Activated CD4-positive, alpha-beta T cell treated with anti-CD3 and anti-CD28 coated beads, Interleukin-2, Interleukin-6, amounts not matched to agents 100 ng/mL and 50 ng/mL, durations not matched to agents 16 hours and 8 hours (primary cell): ENCODE measurements around the gene MTOR.
"Not testable (repeated sequence)": the region's sequence is repeated elsewhere in the genome, so short reads cannot be mapped to it uniquely, and the experiment has no call there.

Source experiments
- DNase-seq: peaks from one replicate; pipeline ENCODE4 v3.0.0-alpha.2; 2020

MTOR gene

DNA sequence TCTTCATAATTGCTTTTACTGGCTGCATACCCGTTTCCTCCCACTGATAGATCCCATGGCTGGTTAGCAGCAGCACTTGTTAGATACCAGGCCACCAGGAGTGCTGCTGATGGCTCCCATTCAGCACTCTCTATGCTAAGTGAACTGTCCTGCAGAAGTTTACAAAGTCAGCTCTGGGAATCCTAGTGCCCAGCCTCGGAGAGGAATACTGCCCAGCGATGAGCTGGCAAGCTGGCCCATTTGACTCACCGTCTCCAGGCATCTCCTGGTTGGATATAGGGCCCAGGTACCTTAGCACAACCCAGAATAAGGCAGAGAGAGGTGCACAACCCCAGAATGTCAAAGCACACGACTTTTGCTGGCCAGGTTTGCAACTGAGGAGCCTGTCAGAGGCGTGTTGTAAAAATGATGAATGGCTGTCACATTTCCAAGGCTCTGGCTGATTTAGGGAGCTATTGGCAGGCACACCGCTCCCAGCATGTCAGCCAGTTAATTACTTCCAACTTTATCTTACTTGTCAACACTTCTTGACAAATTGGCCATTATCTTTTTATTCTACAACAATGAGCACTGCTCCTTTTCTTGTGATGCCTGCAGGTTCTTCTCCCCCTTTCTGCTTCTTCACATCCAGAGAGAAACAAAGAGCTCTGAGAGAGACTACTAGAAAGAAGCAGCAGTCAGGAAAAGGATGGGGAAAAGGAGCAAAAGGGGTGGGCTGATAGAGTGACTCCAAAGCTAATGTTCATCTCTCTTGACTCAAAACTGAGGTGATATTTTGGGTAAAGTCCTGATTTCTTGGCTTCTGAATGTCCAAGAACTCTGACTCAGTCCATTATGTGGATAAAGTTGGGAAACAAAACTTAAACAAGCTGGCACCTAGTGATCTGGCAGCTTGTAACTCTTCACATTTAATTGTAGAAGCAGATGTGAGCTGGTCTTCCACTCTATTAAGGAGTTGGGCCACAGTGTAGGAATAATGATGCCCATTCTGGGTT lies 84.0 kb downstream of the MTOR start:
- DNase-seq, result no peak

GRCh38 chr1:11176081-11176706 lies 86.2 kb downstream of the MTOR start:
- no peak for DNase-seq

- DNase-seq, result no peak
Observed at GRCh38 chr1:11175461-11175860, 86.9 kb downstream of the MTOR start.

DNA sequence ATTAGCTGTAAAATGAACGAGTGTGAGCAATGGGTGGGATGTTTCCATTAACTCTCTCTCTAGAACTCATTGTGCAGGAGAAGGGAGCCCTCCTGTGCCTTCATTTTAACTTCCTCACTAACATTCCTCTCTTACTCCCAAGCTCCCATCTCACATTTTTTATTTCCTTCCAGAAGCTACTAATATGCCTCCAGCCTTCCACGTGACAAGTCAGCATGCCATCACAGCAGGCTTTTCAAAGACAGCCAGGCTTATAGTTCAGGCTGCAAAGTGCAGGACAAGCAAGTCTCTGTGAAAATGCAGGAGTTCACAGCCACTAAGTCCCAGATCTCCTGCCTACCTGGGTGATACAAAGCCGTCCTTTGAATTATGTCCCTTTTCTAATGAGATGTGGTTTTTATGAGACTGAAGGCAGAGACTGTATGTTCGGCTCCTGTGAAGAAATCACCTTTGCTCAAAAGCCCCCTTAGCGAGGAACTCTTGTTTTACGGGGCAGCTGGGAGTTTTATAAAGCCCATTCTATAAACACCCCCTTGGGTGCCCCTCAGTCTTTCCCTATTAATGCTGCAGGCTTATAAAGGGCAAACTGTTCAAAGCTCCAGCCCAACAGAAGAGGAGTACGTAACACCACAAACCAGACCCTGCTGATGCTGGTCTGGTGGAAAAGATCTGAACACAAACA lies 87.9 kb downstream of the MTOR start:
- DNase-seq, result no peak

DNA sequence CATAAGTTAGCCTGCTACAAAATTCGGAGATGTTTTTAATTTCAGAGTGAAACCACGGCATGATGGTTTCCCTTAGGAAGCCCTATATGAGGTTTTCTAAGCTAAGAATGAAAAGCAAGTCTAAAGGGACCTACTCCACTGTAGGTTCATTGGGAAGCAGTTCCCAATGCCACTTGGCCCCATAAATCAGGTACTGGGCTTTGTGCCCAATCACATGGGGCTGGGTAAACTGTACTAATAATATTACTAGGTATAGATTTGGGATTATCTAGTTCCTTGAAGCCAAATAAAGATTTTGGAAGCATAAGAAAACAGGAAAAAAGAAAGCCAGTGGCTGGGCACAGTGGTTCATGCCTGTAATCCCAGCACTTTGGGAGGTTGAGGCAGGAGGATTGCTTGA lies 92.2 kb downstream of the MTOR start:
- no peak for DNase-seq

- DNase-seq, result no peak
Observed at GRCh38 chr1:11169202-11169601, 93.1 kb downstream of the MTOR start.

- no peak for DNase-seq
Observed at GRCh38 chr1:11168731-11169130, 93.6 kb downstream of the MTOR start.

GRCh38 chr1:11166744-11167143 lies 95.6 kb downstream of the MTOR start:
- not testable (repeated sequence) for DNase-seq

DNA sequence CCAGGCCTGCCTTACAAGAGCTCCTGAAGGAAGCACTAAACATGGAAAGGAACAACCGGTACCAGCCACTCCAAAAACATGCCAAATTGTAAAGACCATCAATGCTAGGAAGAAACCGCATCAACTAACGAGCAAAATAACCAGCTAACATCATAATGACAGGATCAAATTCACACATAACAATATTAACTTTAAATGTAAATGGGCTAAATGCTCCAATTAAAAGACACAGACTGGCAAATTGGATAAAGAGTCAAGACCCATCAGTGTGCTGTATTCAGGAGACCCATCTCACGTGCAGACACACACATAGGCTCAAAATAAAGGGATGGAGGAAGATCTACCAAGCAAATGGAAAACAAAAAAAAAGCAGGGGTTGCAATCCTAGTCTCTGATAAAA lies 99.6 kb downstream of the MTOR start:
- not testable (repeated sequence) for DNase-seq

GRCh38 chr1:11158720-11159321 lies 103.5 kb downstream of the MTOR start:
- DNase-seq, result no peak

GRCh38 chr1:11158291-11158690 lies 104.1 kb downstream of the MTOR start:
- no peak for DNase-seq

- no peak for DNase-seq
Observed at GRCh38 chr1:11157867-11158266, 104.5 kb downstream of the MTOR start.

DNA sequence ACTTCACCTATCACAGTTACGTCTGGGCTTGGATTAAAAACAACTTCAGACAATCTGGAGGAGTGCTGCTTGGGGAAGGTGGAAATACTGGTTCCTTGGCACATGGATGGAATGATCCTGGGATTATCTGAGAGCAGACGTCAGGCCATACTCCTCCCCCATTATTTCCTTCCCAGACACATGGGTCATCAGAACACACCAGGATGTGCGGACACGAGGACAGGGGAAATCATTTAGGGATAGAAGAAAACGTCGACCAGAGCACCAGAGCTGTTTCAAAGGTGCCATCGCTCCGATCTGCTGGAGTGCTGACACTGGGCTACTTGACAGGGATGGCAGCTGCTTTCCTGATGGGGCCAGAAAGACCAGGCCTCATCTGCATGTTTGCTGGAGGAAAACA lies 105.0 kb downstream of the MTOR start:
- no peak for DNase-seq

- peak; percentile 19 for DNase-seq
Observed at GRCh38 chr1:11156963-11157362, 105.4 kb downstream of the MTOR start.

GRCh38 chr1:11156441-11156840 lies 105.9 kb downstream of the MTOR start:
- DNase-seq, result no peak

DNA sequence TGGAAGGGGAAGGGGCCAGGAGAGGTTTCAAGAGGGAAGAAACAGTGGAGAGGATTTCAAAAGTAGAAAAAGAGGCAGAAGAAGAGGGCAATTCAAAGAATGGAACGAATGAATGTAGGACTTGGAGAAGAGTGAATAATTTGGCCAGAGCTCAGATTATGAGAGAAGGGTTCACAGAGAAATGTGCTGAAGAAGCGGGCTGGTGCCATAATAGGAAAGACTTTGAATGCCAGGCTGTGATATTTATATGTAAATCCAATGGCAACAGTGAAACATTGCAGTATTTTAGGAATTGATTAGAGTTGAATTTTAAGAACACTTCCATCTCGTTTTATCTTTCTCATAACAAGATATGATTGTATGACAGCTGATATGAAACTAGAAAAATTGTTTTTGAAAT lies 109.2 kb downstream of the MTOR start:
- no peak for DNase-seq

- DNase-seq, result no peak
Observed at GRCh38 chr1:11152755-11153154, 109.6 kb downstream of the MTOR start.

DNA sequence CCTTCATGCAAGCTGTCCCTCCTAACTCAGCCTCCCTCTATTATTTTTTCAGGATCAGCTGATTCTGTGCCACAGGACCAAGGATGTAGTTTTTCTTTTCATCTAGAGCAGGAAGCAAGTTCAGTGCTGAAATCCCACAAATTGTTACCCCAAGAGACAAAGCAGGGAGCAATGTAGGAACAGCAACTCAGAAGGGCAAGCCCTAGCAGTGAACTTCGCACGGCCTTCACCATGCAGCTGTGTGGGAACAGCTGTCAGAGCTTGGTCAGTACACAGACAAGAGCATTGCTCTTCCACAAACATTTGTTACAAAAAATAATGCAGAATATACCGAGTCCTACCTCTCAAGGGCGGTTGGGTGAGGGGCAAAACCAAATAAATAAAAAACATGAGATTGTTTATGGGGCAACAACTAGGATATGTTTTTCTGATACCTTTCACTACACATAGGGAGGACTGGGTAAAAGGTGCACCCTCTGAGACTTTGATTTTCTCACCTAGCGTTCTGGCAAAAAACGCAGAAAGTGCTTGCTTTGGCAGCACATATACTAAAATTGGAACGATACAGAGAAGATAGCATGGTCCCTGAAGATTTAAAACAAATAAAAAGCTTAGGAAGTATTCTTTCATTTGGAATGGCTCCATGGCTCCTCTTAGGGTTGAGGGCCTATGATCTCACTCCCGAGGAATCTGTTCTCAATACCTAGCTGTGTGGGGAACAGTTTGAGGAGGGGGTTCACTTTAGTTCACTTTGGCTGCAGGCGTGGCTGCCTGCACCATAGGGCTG lies 110.3 kb downstream of the MTOR start:
- DNase-seq, result no peak

DNA sequence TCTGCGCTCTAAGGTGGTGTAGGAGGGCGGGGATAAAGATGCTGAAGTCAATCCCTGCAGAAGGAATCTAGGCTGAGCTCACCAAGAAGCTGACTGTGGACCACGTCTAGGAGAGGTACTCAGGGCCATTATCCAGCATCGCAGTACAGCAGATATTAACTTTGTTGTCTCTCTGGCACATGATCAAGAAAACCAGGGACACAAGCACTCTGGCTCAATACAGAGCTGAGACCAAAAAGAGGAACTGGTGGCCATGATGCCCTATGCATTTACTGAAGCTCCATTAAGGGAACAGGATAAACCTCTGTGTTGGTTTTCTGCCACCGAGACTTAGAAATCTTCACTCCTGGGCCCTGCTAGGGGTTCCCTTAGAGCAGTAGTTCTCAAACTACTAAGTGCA lies 111.2 kb downstream of the MTOR start:
- DNase-seq, result no peak

DNA sequence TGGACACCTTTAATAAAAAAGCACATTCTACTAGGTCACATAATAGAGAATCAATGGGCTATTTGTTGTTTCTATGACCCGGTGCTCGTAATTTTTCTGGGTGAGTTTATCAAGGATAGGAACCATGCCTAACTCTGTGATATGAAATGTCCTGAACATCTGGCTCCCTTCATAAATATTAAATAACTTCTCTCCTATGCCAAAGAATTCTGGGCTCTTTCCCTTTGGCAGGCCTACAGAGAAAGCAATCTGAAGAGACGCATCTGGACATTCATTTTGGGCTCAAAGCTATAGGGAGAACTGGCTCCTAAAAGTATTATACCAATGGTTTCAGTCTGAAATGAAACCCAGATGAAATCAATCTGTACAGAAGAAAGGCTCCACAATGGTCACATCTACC lies 112.0 kb downstream of the MTOR start:
- no peak for DNase-seq

- DNase-seq, result no peak
Observed at GRCh38 chr1:11147197-11147770, 115.1 kb downstream of the MTOR start.

DNA sequence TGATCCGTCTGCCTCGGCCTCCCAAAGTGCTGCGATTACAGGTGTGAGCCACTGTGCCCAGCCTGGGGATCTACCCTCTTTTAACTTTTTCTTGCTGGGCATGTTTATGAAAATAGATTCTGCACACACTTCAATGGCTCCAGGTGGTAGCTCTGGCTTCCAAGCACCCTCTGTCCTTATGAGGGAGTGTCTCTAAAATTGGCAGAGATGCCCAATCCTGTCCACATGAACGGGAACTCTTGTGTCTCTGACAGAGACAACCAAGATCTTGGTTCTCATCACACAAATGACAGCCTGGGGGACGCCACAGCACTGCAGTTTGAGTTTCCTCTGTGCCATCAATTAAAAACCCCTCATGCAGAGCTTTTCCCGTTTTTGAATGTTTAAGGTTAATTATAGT lies 116.6 kb downstream of the MTOR start:
- no peak for DNase-seq
